Loucy (cell line): ENCODE measurements around the gene CAPN1.
A peak's percentile ranks its signal among the peaks of the same experiment; 100 is the strongest.

Experiments
- H2AFZ ChIP-seq: fragments of 200-600 bp; sonication (generic); 2 replicates; pipeline ENCODE4 v1.6.0; 2016; ENCODE audit warnings: antibody characterized with exemption, mild to moderate bottlenecking, low read length, moderate library complexity
- H3F3A ChIP-seq: fragments of 200-600 bp; 2 replicates; pipeline ENCODE4 v1.6.0; 2016; ENCODE audit warnings: antibody characterized with exemption, low read depth, mild to moderate bottlenecking
- H3K27me3 ChIP-seq: fragments of 200-600 bp; sonication (generic); 2 replicates; pipeline ENCODE4 v1.6.1; 2014; ENCODE audit warnings: low read length, mild to moderate bottlenecking; ENCODE audit not compliant: insufficient read depth, poor library complexity, severe bottlenecking
- H3K36me3 ChIP-seq: fragments of 200-600 bp; sonication (generic); 2 replicates; pipeline ENCODE4 v1.6.1; 2016; ENCODE audit warnings: low read length; ENCODE audit not compliant: insufficient read depth
- H3K4me1 ChIP-seq: fragments of 200-600 bp; sonication (generic); 2 replicates; pipeline ENCODE4 v1.5.1; 2014; ENCODE audit warnings: low read length, mild to moderate bottlenecking; ENCODE audit not compliant: insufficient read depth, poor library complexity, severe bottlenecking
- H3K4me2 ChIP-seq: fragments of 200-600 bp; sonication (generic); 2 replicates; pipeline ENCODE4 v1.6.0; 2014; ENCODE audit warnings: antibody characterized with exemption, low read length, low read depth, mild to moderate bottlenecking; ENCODE audit not compliant: poor library complexity, severe bottlenecking
- H3K4me3 ChIP-seq: fragments of 200-600 bp; sonication (generic); 2 replicates; pipeline ENCODE4 v1.5.1; 2014; ENCODE audit warnings: low read length, mild to moderate bottlenecking, mixed read lengths; ENCODE audit not compliant: poor library complexity, severe bottlenecking
- H3K79me2 ChIP-seq: fragments of 200-600 bp; sonication (generic); 2 replicates; pipeline ENCODE4 v1.6.1; 2014; ENCODE audit warnings: low read length; ENCODE audit not compliant: insufficient read depth
- H3K9ac ChIP-seq: fragments of 200-600 bp; sonication (generic); 2 replicates; pipeline ENCODE4 v1.6.0; 2014; ENCODE audit warnings: mild to moderate bottlenecking, low read depth, low read length, moderate library complexity; ENCODE audit not compliant: poor library complexity, severe bottlenecking
- H3K9me2 ChIP-seq: fragments of 200-600 bp; sonication (generic); replicated peaks from 2 replicates; pipeline ENCODE4 v1.6.1; 2016; ENCODE audit warnings: low read depth, low read length, mixed read lengths
- H3K9me3 ChIP-seq: fragments of 200-600 bp; sonication (generic); 2 replicates; pipeline ENCODE4 v1.6.1; 2014; ENCODE audit warnings: mild to moderate bottlenecking, antibody characterized with exemption, low read length, low read depth; ENCODE audit not compliant: insufficient read depth
- H4K20me1 ChIP-seq: fragments of 200-600 bp; sonication (generic); 2 replicates; pipeline ENCODE4 v1.6.0; 2014; ENCODE audit warnings: antibody characterized with exemption, low read length, mild to moderate bottlenecking; ENCODE audit not compliant: insufficient read depth, poor library complexity, severe bottlenecking
- CTCF ChIP-seq: fragments of 200-600 bp; sonication (generic); conservative IDR thresholded peaks from 2 replicates; pipeline ENCODE4 v1.5.1; 2014; ENCODE audit warnings: mild to moderate bottlenecking, antibody characterized with exemption, low read length
- EZH2phosphoT487 ChIP-seq: fragments of 200-600 bp; IDR thresholded peaks from 2 replicates; pipeline ENCODE4 v1.6.1; 2018; ENCODE audit warnings: antibody characterized with exemption, mild to moderate bottlenecking, moderate library complexity, borderline replicate concordance

CAPN1 gene

DNA sequence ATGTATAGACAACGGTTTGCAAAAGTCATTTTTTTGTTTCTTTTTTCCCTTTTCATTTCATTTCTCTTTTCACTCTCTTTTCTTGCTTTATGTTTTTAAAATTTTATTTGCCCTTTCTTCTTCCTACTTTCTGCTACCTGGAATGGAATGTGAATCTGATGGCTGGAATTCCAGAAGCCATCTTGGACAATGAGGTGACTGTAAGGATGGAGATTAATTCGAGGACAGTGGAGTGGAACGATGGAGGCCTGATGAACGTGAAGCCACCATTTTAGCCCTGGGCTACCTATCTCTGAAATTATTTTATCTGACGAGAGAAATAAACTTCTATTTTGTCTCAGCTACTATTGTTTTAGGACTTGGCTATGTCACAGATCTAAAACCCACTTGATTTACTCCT is 77.3 kb downstream of the CAPN1 start:
- peak overlapping the region; percentile 6 for H3K4me2 ChIP-seq
- H3K9me2 ChIP-seq: no peaks in the 10 kb centered on the region
- H3K9ac ChIP-seq: peak overlapping the region; percentile 29
- peaks cover 32% of the 10 kb centered on the region for H3K4me1 ChIP-seq
- H3K79me2 ChIP-seq: peaks cover 30% of the 10 kb centered on the region
- H3K4me3 ChIP-seq: no peak overlapping the region
- H3F3A ChIP-seq: peaks cover 5% of the 10 kb centered on the region; the same call in 1 of the 2 replicates
- TF ChIP-seq EZH2phosphoT487 (no peak), CTCF (no peak)
- no peaks in the 10 kb centered on the region for H3K27me3 ChIP-seq
- peak overlapping the region; percentile 53 for H2AFZ ChIP-seq
- no peaks in the 10 kb centered on the region for H3K36me3 ChIP-seq
- H4K20me1 ChIP-seq: peaks cover 5% of the 10 kb centered on the region
- H3K9me3 ChIP-seq: no peaks in the 10 kb centered on the region

DNA sequence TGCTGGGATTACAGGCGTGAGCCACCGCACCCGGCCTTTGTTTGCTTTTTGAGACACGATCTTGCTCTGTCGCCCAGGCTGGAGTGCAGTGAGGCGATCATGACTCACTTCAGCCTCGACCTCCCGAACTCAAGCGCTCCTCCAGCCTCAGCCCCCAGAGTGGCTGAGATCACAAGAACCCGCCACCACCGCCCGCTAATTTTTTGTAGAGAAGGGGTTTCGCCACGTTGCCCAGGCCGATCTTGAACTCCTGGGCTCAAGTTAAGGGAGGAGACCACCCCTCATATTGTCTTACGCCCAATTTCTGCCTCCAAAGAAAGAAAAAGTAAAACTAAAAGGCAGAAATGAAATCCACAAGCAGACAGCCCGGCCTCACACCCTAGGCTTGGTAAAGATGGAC is 78.6 kb downstream of the CAPN1 start:
- Histone ChIP-seq H3K4me3 (no peak overlapping the region), H3K9ac (no peak overlapping the region)

DNA sequence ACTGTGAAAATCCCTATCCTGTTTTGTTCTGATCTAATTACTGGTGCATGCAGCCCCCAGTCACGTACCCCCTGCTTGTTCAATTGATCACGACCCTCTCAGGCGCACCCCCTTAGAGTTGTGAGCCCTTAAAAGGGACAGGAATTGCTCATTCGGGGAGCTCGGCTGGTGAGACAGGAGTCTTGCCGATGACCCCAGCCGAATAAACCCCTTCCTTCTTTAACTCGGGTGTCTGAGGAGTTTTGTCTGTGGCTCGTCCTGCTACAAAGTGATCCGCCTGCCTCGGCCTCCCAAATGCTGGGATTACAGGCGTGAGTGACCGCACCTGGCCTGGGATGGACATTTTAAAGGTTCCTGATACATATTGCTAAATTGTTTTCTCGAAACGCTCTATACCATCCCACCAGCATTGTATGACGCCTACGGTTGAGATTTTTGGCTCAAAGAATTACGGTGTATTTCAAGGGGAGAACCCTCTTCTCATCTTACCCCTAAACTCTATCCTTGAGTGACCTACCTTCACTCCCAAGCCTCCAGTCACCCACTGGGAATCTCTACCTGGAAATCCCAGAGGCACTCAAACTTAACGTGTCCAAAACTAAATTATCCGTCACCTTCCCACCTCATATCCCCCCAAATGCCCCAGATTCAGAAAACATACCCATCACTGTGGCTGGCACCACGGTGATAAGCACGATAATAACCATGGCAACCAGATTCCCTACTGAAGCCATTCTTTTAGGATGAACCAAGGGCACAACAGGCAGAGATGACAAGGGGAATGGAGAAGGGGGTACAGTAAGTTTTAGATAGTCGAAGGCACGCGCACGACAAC is 79.2 kb downstream of the CAPN1 start:
- no peaks in the 10 kb centered on the region for H3K36me3 ChIP-seq
- H3K9me2 ChIP-seq: no peaks in the 10 kb centered on the region
- H3K79me2 ChIP-seq: peaks cover 50% of the 10 kb centered on the region
- peaks cover 5% of the 10 kb centered on the region for H4K20me1 ChIP-seq
- peak overlapping the region; percentile 96 for H3K9ac ChIP-seq
- H3K9me3 ChIP-seq: no peaks in the 10 kb centered on the region
- H3K27me3 ChIP-seq: no peaks in the 10 kb centered on the region
- peak overlapping the region; percentile 87 for H2AFZ ChIP-seq
- peak overlapping the region; percentile 94 for H3K4me2 ChIP-seq
- H3K4me1 ChIP-seq: peaks cover 49% of the 10 kb centered on the region
- peak overlapping the region; percentile 94 for H3K4me3 ChIP-seq
- no peak for TF ChIP-seq CTCF
- TF ChIP-seq EZH2phosphoT487: no peak
- H3F3A ChIP-seq: peaks cover 5% of the 10 kb centered on the region; the same call in 1 of the 2 replicates

More for the DNA sequence above, 78.6 kb downstream of the CAPN1 start:
- Histone ChIP-seq H3K4me2 (no peak overlapping the region), H3K9me3 (no peaks in the 10 kb centered on the region), H3K9me2 (no peaks in the 10 kb centered on the region), H3K79me2 (peaks cover 44% of the 10 kb centered on the region), H4K20me1 (peaks cover 5% of the 10 kb centered on the region), H2AFZ (no peak overlapping the region), H3K27me3 (no peaks in the 10 kb centered on the region), H3K4me1 (peaks cover 42% of the 10 kb centered on the region), H3K36me3 (no peaks in the 10 kb centered on the region), H3F3A (peaks cover 5% of the 10 kb centered on the region; the same call in 1 of the 2 replicates)
- TF ChIP-seq CTCF (no peak), EZH2phosphoT487 (no peak)
